Smooth muscle cell of the brain vasculature (primary cell): Measurements from ENCODE around the gene SNX21.
A peak's percentile ranks its signal among the peaks of the same experiment; 100 is the strongest.
"Not testable (repeated sequence)": the region's sequence is repeated elsewhere in the genome, so short reads cannot be mapped to it uniquely, and the experiment has no call there.

Experiments
- DNase-seq: peaks from one replicate; pipeline ENCODE4 v3.0.0-alpha.2; 2012; ENCODE audit warnings: low read depth, low spot score

The SNX21 gene

DNA sequence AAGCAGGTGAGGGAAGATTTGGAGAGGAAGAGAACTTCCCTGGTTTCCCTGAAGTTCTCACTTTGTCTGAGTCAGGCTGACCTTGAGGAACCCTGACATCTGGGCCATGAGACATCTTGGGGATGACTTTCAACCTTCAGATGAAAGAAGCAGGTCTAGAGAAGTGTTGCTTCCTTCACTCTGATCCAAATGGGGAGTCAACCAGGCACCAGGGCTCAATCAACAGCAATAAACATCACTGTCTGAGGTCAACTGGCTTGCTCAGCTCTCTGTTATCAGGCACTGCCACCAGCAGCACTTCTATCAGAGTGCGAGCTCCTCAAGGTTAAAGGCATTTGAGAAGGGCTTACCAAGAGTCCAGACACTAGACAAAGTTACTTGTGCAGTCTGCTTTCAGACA is 17.3 kb downstream of the SNX21 start:
- DNase-seq = no peak

- no peak for DNase-seq
These were observed 17.9 kb downstream of the SNX21 start for GRCh38 chr20:45851501-45851900.

DNA sequence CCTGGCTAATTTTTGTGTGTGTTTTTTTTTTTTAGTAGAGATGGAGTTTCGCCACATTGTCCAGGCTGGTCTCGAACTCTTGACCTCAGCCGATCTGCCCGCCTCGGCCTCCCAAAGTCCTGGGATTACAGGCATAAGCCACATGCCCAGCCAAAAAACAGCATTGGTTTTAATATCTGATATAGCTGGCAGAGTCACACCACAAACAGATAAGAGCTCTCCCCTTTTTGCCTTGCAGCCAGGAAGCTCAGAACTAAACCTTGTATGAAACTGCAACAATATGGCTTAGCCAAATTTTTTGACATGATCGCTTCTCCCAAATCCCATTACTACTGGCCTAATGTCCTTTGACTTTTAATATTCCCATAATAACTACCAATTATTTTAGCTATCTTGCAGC is 18.7 kb downstream of the SNX21 start:
- no peak for DNase-seq

- no peak for DNase-seq
These were observed 19.9 kb downstream of the SNX21 start for GRCh38 chr20:45853484-45853883.

DNA sequence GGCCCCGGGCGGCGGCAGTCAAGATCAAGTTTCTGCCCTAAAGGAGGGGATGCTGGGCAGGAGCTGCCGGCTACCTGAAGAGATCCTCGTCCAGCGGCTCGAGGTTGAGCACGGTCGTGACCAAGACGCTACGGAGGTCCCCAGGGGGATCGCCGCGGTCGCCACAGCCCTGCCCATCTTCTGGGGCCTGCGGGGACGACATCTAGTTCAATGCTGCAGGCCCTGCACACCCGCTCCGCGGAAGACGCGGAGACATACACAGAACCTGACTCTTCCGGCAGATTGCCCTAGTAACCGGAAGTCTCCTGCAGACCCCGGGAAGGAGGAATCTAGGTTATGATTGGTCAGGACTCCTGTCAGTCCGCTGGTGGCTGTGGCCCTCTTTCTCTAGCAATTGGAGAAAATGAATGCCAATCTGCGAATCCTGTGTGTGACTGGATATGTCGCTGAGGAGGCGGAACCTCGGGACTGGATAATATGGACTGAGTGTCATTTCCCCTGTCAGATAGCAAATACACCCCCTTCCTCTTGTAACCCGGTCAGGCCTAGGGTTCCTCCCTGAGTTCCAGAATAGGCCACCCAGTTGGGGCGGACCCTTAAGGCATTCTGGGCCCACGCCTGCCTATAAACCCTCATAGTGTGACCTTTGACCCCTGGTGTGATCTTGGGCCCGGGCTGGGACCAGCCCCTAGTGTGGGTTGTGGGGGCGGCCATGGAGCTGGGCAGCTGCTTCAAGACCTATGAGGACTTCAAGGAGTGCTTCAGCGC is 23.7 kb downstream of the SNX21 start, which contains the start of the genes ACOT8 and ZSWIM3:
Gene ACOT8 (minus strand): TSS at position 279 of the 768 bp plus-strand sequence. CDS start 77 bp downstream, at position 202.
Gene ZSWIM3 (plus strand): TSS at position 501 of the 768 bp plus-strand sequence. CDS start 212 bp downstream, at position 713.
- DNase-seq = peak; percentile 100

DNA sequence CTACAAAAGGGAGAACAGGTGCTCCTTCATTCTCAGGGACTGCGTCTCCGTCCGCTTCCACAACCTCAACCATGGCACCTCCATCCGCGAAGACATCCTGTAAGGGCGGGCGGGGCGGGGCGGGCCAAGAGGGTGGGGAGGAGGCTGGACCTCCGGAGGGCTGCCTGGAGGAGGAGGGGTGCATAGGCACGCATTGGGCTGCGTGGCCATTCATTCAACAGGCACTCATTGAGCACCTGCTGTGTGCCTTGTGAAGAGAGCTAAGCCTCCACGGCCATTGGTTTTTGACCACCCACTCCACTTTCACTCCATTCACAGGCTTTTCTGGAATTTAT is 24.2 kb downstream of the SNX21 start:
- no peak for DNase-seq

GRCh38 chr20:45859916-45860315 is 26.3 kb downstream of the SNX21 start:
- DNase-seq = no peak

- DNase-seq = no peak
These were observed 27.1 kb downstream of the SNX21 start for GRCh38 chr20:45860560-45861220.

DNA sequence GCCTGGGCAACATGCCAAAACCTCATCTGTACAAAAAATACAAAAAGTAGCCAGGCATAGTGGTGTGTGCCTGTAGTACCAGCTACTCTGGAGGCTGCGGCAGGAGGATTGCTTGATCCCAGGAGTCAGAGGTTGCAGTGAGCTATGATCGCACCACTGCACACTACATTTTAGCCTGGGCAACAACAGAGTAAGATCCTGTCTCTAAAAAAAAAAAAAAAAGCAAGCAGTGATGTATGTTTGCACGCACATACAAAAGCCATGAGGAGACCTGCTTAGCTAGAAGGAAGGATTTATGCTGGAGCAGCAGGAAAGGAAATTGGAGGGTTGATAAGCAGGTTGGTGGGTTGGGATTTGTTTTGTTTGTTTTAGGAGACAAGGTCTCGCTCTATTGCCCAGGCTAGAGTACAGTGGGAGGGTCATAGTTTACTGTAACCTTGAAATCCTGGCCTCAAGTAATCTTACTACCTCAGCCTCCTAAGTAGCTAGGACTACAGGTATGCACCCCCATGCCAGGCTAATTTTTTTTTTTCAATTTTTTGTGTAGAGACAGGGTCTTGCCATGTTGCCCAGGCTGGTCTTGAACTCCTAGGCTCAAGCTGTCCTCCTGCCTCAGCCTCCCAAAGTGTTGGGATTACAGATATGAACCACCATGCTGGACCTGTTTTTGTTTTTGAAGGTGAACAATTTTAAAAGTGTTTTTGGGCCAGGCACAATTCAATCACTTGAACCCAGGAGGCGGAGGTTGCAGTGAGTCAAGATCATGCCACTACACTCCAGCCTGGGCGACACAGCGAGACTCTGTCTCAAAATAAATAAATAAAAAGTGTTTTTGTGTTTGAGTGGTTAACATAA is 27.8 kb downstream of the SNX21 start:
- no peak for DNase-seq

DNA sequence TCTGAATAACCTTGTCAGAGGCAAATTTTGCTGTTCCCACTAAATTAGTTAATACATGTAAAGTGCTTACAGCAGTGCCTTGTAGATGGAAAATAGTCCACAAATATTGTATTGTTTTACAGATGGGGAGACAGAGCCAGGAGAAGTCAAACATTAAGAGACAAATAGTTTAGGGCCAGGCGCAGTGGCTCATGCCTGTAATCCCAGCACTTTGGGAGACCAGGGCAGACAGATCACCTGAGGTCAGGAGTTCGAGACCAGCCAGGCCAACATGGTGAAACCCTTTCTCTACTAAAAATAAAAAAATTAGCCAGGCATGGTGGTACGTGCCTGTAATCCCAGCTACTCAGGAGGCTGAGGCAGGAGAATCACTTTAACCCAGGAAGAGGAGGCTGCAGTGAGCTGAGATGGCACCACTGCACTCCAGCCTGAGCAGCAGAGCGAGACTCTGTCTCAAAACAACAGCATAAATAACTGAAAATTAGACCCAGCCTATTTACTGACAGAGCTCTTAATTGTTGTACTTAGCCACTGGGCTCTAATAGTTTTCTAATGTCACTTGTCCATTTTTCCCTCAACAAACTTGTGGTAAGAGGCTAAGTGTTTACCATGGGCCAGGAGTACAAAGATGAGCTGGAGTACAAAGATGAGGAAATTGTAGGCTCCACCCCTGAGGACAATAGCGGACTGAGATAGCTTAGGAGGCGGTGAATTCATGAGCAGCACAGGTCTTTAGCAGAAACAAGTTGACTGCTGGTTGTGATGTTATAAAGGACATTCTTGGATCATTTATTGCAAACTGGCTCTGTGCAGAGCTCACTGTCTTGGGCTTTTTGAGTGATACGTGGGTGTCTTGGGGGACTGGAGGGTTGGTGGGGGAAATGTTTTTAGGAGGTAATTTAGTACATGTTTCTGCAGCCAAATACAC is 30.2 kb downstream of the SNX21 start:
- no peak for DNase-seq

GRCh38 chr20:45866454-45866853 is 32.9 kb downstream of the SNX21 start:
- DNase-seq = no peak

GRCh38 chr20:45867136-45867818 is 33.7 kb downstream of the SNX21 start:
- no peak for DNase-seq

- DNase-seq = no peak
These were observed 34.2 kb downstream of the SNX21 start for GRCh38 chr20:45867819-45868176.

DNA sequence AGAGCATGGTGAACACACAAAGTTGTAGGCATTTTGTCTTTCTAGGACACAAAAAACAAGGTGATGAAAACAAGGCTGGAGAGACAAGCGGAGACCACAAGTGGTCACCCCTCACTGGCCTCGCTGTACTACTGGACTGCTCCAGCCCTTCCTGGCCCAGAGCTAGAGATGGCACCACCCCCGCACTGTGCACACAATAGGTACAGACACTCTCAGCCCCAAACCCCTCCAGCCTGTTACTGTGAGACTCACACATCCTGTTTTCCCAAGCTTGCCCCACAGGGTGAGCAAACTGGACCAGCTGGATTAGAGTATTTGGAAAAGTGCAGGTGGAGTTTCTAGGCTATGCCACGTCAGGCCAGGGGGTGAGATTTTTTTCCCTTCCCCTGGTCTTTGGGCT is 39.0 kb downstream of the SNX21 start:
- no peak for DNase-seq

- no peak for DNase-seq
These were observed 40.0 kb downstream of the SNX21 start for GRCh38 chr20:45873409-45874103.

GRCh38 chr20:45874104-45874481 is 40.5 kb downstream of the SNX21 start:
- DNase-seq = not testable (repeated sequence)

GRCh38 chr20:45874576-45874975 is 41.0 kb downstream of the SNX21 start:
- no peak for DNase-seq

DNA sequence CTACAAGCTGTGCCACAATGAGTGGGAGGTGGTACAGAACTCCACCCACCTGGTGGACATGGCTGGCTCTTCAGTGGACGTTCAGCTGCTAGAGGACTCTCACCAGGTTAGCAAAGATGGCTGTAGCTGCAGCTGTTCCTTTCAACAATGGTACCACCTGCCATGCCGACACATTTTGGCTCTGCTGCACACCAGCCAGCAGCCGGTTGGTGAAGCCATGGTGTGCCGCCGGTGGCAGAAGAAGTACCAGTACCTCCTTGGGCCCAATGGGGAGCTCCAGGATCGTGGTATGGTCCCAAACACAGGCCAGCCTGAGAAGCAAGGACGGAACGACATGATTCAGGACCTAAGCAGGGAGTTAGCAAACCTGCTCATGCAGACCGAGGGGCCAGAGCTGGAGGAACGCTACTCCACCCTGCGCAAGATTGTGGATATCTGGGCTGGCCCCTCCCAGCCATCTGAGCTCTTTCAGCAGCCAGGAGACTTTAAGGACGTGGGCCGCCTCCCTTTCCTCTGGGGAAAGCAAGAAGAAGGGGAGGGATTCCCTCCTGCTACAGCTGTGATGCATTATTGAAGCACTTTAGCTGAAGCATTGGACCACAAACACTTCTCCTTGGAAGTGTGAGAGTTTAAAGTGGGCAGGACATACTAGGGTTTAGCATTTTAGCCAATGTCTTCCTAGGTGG is 44.6 kb downstream of the SNX21 start:
- DNase-seq = no peak

- peak; percentile 98 for DNase-seq
These were observed 47.6 kb downstream of the SNX21 start, which contains the start of gene ZSWIM1 for GRCh38 chr20:45880988-45881788. ZSWIM1 (plus strand) TSS chr20:45881227; CDS start chr20:45882593, 1,366 bp downstream.
